GM18499 (cell line): Measurements from ENCODE around the gene ZFP42.
"Not testable (repeated sequence)": the region's sequence is repeated elsewhere in the genome, so short reads cannot be mapped to it uniquely, and the experiment has no call there.

Experiments used
- ATAC-seq: cut with Tn5 transposase; IDR thresholded peaks from one replicate; pipeline ENCODE4 v1.9.1; 2021; ENCODE audit warnings: moderate number of reproducible peaks; ENCODE audit not compliant: insufficient read depth, unreplicated experiment

The ZFP42 gene

DNA sequence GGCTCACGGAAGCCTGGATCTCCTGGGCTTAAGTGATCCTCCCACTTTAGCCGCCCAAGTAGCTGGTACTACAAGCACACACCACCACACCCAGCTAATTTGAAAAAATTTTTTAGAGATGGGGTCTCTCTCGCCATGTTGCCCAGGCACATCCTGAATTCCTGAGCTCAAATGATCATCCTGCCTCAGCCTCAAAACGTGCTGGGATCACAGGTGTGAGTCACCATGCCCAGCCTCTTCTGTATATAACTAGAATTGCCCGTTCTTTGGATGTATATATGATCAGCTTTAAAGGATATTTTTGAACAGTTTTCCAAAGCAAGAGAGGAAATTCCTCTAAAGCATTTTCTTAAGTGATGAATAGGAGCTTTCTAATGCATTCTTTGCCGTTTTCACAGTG lies 22.7 kb downstream of the ZFP42 start:
- ATAC-seq = no peak

DNA sequence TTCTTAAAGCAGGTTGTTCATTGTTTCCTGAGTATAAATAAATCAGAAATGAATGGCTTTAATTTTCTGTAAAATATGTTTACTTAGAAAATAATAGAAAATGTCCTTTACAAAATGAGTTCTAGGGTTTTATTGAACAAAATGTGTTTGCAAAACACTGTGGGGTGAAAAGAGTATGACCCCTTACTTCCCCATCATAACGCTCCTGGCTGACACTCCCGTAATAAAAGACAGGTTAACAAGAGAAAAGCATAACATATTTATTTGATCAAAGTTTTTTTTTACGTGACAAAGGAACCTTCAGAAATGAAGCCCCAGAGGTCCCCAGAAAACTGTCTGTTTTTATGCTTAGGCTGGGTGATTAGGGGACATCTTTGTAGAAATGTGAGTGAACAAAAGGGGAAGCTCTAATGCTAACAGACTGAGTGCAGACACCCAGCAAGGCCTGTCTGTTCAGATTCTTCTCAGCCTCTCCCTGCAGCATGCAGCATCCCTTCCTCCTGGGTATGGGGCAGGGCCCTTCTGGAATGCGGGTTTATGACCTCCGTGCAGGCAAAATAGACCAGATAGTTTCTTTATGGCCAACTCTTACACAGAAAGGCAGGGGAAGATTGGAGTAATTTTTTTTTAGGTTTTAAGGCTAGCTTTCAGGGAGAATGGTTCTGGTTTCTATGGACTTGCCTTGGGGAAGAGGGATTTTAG lies 26.1 kb downstream of the ZFP42 start:
- ATAC-seq = no peak

- ATAC-seq = no peak
Measured at GRCh38 chr4:188023682-188024081, 28.1 kb downstream of the ZFP42 start.

DNA sequence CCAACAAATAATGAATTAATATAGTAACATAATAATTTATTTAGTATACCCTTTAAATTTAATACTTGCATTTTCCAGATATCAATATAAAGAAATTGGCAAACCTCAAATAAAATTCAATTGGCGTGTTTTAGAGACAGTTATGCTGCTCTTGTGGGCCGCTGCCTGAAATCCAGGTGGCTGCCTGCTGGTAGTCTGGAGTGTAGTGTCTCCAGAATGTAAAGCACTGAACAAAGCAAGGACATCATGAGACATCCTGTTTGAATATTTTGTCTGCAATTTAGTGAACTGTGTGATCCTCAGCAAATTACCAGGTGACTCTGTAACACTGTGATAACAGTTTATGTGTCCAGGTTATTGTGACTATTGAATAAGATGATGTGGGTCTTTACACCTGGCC lies 29.9 kb downstream of the ZFP42 start:
- no peak for ATAC-seq

- ATAC-seq = no peak
Measured at GRCh38 chr4:188029114-188029513, 33.5 kb downstream of the ZFP42 start.

DNA sequence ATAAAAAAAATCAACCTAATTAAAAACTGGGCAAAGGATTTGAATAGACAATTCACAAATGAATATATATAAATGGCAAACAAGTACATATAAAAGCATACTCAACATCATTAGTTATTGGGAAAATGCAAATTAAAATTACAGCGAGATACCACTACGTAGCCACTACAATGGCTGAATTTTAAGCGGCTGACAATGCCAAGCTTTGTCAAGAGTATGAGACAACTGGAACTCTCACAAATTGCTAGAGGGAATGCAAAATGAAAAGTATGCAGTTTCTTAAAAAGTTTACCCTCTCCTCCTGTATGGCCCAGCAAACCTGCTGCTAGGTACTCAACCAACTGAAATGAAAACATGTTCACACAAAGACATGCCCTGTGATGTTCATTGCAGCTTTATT lies 34.8 kb downstream of the ZFP42 start:
- ATAC-seq = no peak

GRCh38 chr4:188031751-188032150 lies 36.2 kb downstream of the ZFP42 start:
- ATAC-seq = no peak

GRCh38 chr4:188032170-188032569 lies 36.6 kb downstream of the ZFP42 start:
- ATAC-seq = no peak

- ATAC-seq = no peak
Measured at GRCh38 chr4:188032583-188032982, 37.0 kb downstream of the ZFP42 start.

DNA sequence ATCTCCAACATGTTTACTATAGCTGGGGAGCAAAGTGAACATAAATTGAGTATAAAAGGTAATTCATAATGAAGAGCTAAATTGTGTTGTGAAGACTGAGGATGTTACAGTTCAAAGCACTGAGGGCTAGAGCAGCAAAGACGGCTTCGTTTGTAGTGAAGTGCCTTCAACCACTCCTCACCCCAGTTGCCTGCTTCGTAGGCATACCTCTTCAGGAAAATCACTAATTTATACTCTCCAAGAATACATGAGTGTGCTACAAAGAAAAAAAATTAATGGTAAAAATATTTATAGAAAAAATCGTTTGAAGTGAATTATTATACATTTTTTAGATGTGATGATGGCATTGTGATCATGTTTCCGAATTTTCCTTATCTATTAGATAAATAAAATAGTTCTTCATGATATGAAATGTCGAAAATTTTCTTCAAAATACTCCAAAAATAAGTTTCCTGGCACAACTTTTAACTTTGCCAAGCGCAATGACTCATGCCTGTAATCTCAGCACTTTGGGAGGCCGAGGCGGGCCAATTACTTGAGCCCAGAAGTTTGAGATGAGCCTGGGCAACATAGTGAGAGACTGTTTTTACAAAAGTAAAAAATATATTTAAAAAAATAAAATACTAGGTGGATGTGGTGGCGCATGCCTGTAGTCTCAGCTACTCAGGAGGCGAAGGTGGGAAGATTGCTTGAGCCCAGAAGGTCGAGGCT lies 41.6 kb downstream of the ZFP42 start:
- no peak for ATAC-seq

GRCh38 chr4:188041721-188042120 lies 46.1 kb downstream of the ZFP42 start:
- ATAC-seq = no peak

GRCh38 chr4:188042191-188042590 lies 46.6 kb downstream of the ZFP42 start:
- ATAC-seq = no peak

GRCh38 chr4:188043154-188043553 lies 47.6 kb downstream of the ZFP42 start:
- no peak for ATAC-seq

- ATAC-seq = not testable (repeated sequence)
Measured at GRCh38 chr4:188045461-188045860, 49.9 kb downstream of the ZFP42 start.

GRCh38 chr4:188046657-188047056 lies 51.1 kb downstream of the ZFP42 start:
- no peak for ATAC-seq

GRCh38 chr4:188053302-188053701 lies 57.7 kb downstream of the ZFP42 start:
- ATAC-seq = no peak
